Immature natural killer cell (primary cell): ENCODE results near the gene BAD. TPM values are rescaled to one million over a fixed set of nuclear protein-coding genes. Genes with fewer than 3 reads are reported as not detected.

ENCODE experiments used
- DNase-seq, 3 donors: peaks; one replicate each; pipeline ENCODE4 v3.0.0; 2022; ENCODE audit warnings: mixed read lengths in 1 of 3
- H3K27ac Mint-ChIP-seq, 6 donors: one replicate each; pipeline ENCODE4 v1.8.0; 2020; ENCODE audit warnings: mixed read lengths in 6 of 6, mild to moderate bottlenecking in 5 of 6, inconsistent platforms in 4 of 6, moderate library complexity in 3 of 6
- H3K27me3 Mint-ChIP-seq, 3 donors: one replicate each; pipeline ENCODE4 v1.8.0; 2020 to 2021; ENCODE audit warnings: low read depth in 3 of 3, mild to moderate bottlenecking in 3 of 3, mixed read lengths in 3 of 3, moderate library complexity in 3 of 3, inconsistent platforms in 1 of 3
- H3K36me3 Mint-ChIP-seq, 3 donors: one replicate each; pipeline ENCODE4 v1.8.0; 2020; ENCODE audit warnings: mixed read lengths in 3 of 3, inconsistent platforms in 2 of 3, mild to moderate bottlenecking in 2 of 3
- H3K4me1 Mint-ChIP-seq, 2 donors: one replicate each; pipeline ENCODE4 v1.8.0; 2020; ENCODE audit warnings: inconsistent platforms in 2 of 2, mild to moderate bottlenecking in 2 of 2, mixed read lengths in 2 of 2, moderate library complexity in 1 of 2
- H3K4me3 Mint-ChIP-seq, 5 donors: one replicate each; pipeline ENCODE4 v1.8.0; 2020; ENCODE audit warnings: mild to moderate bottlenecking in 5 of 5, mixed read lengths in 5 of 5, inconsistent platforms in 3 of 5, moderate library complexity in 3 of 5
- H3K9me3 Mint-ChIP-seq, 6 donors: one replicate each; pipeline ENCODE4 v1.8.0; 2020; ENCODE audit warnings: mild to moderate bottlenecking in 6 of 6, mixed read lengths in 6 of 6, inconsistent platforms in 4 of 6, moderate library complexity in 3 of 6
- polyA plus RNA-seq, 3 donors: library from polyadenylated mRNA; unstranded; fragments of 300-500 nt; fragmentation: Illumina TruSeq; gene quantifications; one replicate each; pipeline ENCODE4 v1.2.3, GENCODE V29; 2021

BAD gene
- polyA plus RNA-seq, 3 donors from 2014 or later = 67.7 to 87.5 (median 77.3) TPM

GRCh38 chr11:64232182-64232966 is 52.1 kb downstream of the BAD start:
- Mint-ChIP-seq H3K27me3 (peaks cover 0 to 1% (median 0%) of the 10 kb centered on the region in 3 donors), H3K9me3 (no peaks in the 10 kb centered on the region), H3K36me3 (no peaks in the 10 kb centered on the region), H3K4me3 (peak overlapping the region; percentile 57 to 94 (median 79)), H3K27ac (peak overlapping the region in 4 of 6 donors; percentile 69 to 83 (median 80)), H3K4me1 (peaks cover 34 to 44% of the 10 kb centered on the region in 2 donors)
- no peak for DNase-seq

GRCh38 chr11:64231546-64231945 is 52.9 kb downstream of the BAD start:
- Mint-ChIP-seq H3K27ac (peak overlapping the region in 4 of 6 donors; percentile 34 to 83 (median 80)), H3K27me3 (peaks cover 0 to 2% (median 1%) of the 10 kb centered on the region in 3 donors), H3K9me3 (no peaks in the 10 kb centered on the region), H3K4me1 (peaks cover 40 to 50% of the 10 kb centered on the region in 2 donors), H3K4me3 (peak overlapping the region; percentile 57 to 94 (median 86)), H3K36me3 (no peaks in the 10 kb centered on the region)
- no peak for DNase-seq

- Mint-ChIP-seq H3K9me3 (no peaks in the 10 kb centered on the region), H3K4me1 (peaks cover 40 to 50% of the 10 kb centered on the region in 2 donors), H3K27ac (peak overlapping the region; percentile 82 to 94 (median 89)), H3K27me3 (peaks cover 0 to 2% (median 1%) of the 10 kb centered on the region in 3 donors), H3K4me3 (peak overlapping the region; percentile 86 to 94 (median 87)), H3K36me3 (no peaks in the 10 kb centered on the region)
- no peak for DNase-seq
Measured at GRCh38 chr11:64230985-64231365, 53.5 kb downstream of the BAD start.

- H3K27ac Mint-ChIP-seq = peak within 1 kb of the TSS; percentile 82 to 94 (median 89)
- H3K36me3 Mint-ChIP-seq = no peaks in the 10 kb centered on the region
- H3K27me3 Mint-ChIP-seq = peaks cover 0 to 3% (median 2%) of the 10 kb centered on the region in 3 donors
- peaks cover 38 to 51% of the 10 kb centered on the region in 2 donors for H3K4me1 Mint-ChIP-seq
- H3K4me3 Mint-ChIP-seq = peak within 1 kb of the TSS; percentile 86 to 94 (median 87)
- H3K9me3 Mint-ChIP-seq = no peaks in the 10 kb centered on the region
- DNase-seq = peak; percentile 90 to 91 (median 90)
Measured at GRCh38 chr11:64230171-64230984, 54.1 kb downstream of the BAD start, which contains the start of gene DNAJC4. TSS of gene DNAJC4 (plus strand) at chr11:64230548. CDS start at chr11:64230855, 307 bp downstream.

GRCh38 chr11:64229744-64230170 is 54.7 kb downstream of the BAD start:
- Mint-ChIP-seq H3K4me3 (peak overlapping the region; percentile 86 to 94 (median 87)), H3K4me1 (peaks cover 40 to 53% of the 10 kb centered on the region in 2 donors), H3K36me3 (no peaks in the 10 kb centered on the region), H3K27ac (peak overlapping the region; percentile 82 to 94 (median 89)), H3K27me3 (peaks cover 0 to 3% (median 2%) of the 10 kb centered on the region in 3 donors), H3K9me3 (no peaks in the 10 kb centered on the region)
- no peak for DNase-seq

- no peak for DNase-seq
- H3K4me1 Mint-ChIP-seq = peaks cover 40 to 53% of the 10 kb centered on the region in 2 donors
- peaks cover 0 to 5% (median 2%) of the 10 kb centered on the region in 3 donors for H3K27me3 Mint-ChIP-seq
- no peaks in the 10 kb centered on the region for H3K9me3 Mint-ChIP-seq
- no peaks in the 10 kb centered on the region for H3K36me3 Mint-ChIP-seq
- H3K27ac Mint-ChIP-seq = peak overlapping the region; percentile 76 to 91 (median 83)
- H3K4me3 Mint-ChIP-seq = peak overlapping the region; percentile 86 to 94 (median 87)
Measured at GRCh38 chr11:64229090-64229743, 55.2 kb downstream of the BAD start.

GRCh38 chr11:64227405-64227956 is 57.0 kb downstream of the BAD start:
- Mint-ChIP-seq H3K4me1 (peaks cover 40 to 46% of the 10 kb centered on the region in 2 donors), H3K4me3 (peak overlapping the region; percentile 87 to 91 (median 89)), H3K27me3 (peaks cover 0 to 4% (median 2%) of the 10 kb centered on the region in 3 donors), H3K36me3 (no peaks in the 10 kb centered on the region), H3K27ac (peak overlapping the region; percentile 77 to 93 (median 90)), H3K9me3 (no peaks in the 10 kb centered on the region)
- DNase-seq = no peak

- no peaks in the 10 kb centered on the region for H3K36me3 Mint-ChIP-seq
- H3K9me3 Mint-ChIP-seq = no peaks in the 10 kb centered on the region
- peak overlapping the region; percentile 87 to 91 (median 89) for H3K4me3 Mint-ChIP-seq
- H3K4me1 Mint-ChIP-seq = peaks cover 38 to 40% of the 10 kb centered on the region in 2 donors
- DNase-seq = peak; percentile 65 to 70 (median 70)
- peaks cover 0 to 6% (median 2%) of the 10 kb centered on the region in 3 donors for H3K27me3 Mint-ChIP-seq
- peak overlapping the region; percentile 77 to 93 (median 90) for H3K27ac Mint-ChIP-seq
Measured at GRCh38 chr11:64226507-64227051, 57.9 kb downstream of the BAD start.

GRCh38 chr11:64225608-64226506 is 58.6 kb downstream of the BAD start, which contains the start of the genes NUDT22 and TRPT1:
TSS of gene NUDT22 (plus strand) at chr11:64226274. CDS start at chr11:64226653, 379 bp downstream.
TSS of gene TRPT1 (minus strand) at chr11:64226186. CDS start at chr11:64225860, 326 bp downstream.
- peak within 1 kb of the TSS; percentile 87 to 91 (median 89) for H3K4me3 Mint-ChIP-seq

GRCh38 chr11:64224891-64225607 is 59.4 kb downstream of the BAD start:
- H3K27me3 Mint-ChIP-seq = peaks cover 0 to 6% (median 2%) of the 10 kb centered on the region in 3 donors
- peak overlapping the region; percentile 87 to 91 (median 89) for H3K4me3 Mint-ChIP-seq
- H3K27ac Mint-ChIP-seq = peak overlapping the region; percentile 27 to 91 (median 77)
- peaks cover 30 to 31% of the 10 kb centered on the region in 2 donors for H3K4me1 Mint-ChIP-seq
- H3K9me3 Mint-ChIP-seq = no peaks in the 10 kb centered on the region
- no peak for DNase-seq
- H3K36me3 Mint-ChIP-seq = no peaks in the 10 kb centered on the region

More at GRCh38 chr11:64225608-64226506, 58.6 kb downstream of the BAD start, which contains the start of the genes NUDT22 and TRPT1:
- Mint-ChIP-seq H3K9me3 (no peaks in the 10 kb centered on the region), H3K27ac (peak within 1 kb of the TSS; percentile 77 to 93 (median 90)), H3K36me3 (no peaks in the 10 kb centered on the region), H3K4me1 (peaks cover 34 to 36% of the 10 kb centered on the region in 2 donors), H3K27me3 (peaks cover 0 to 6% (median 2%) of the 10 kb centered on the region in 3 donors)
- DNase-seq = peak; percentile 90 to 93 (median 91)
